Neutrophil (primary cell): ENCODE measurements around the gene HS3ST4.

Source experiments
- H3K27ac ChIP-seq: fragments of 200-600 bp; sonication (generic); 2 replicates; pipeline ENCODE4 v1.5.1; 2016; ENCODE audit warnings: mild to moderate bottlenecking, moderate library complexity
- H3K27me3 ChIP-seq: fragments of 200-600 bp; sonication (generic); 2 replicates; pipeline ENCODE4 v1.6.0; 2016; ENCODE audit warnings: mild to moderate bottlenecking
- H3K36me3 ChIP-seq: fragments of 200-600 bp; sonication (generic); 2 replicates; pipeline ENCODE4 v1.5.1; 2017
- H3K4me1 ChIP-seq, 2 experiments: fragments of 200-600 bp in 1 of 2; sonication (generic) in 1 of 2; 1 replicate in 1 of 2; 2 replicates in 1 of 2; pipeline versions ENCODE4 v1.5.1 to v1.6.1; 2013 to 2016; ENCODE audit warnings: low read depth in 1 of 2, low read length in 1 of 2, mild to moderate bottlenecking in 1 of 2, moderate library complexity in 1 of 2; ENCODE audit not compliant: control insufficient read depth in 1 of 2, insufficient read depth in 1 of 2
- H3K4me3 ChIP-seq, 2 experiments: fragments of 200-600 bp in 1 of 2; sonication (generic) in 1 of 2; 1 replicate in 1 of 2; 2 replicates in 1 of 2; pipeline ENCODE4 v1.5.1; 2013 to 2016; ENCODE audit warnings: low read depth in 1 of 2, low read length in 1 of 2, mild to moderate bottlenecking in 1 of 2, moderate library complexity in 1 of 2
- H3K9me3 ChIP-seq: fragments of 200-600 bp; sonication (generic); 2 replicates; pipeline ENCODE4 v1.5.1; 2016
- TF ChIP-seq, protein P1 (sequence below): fragments of 200-600 bp; sonication (generic); IDR thresholded peaks from 2 replicates; pipeline ENCODE4 v1.5.1; 2016; ENCODE audit warnings: antibody characterized with exemption

Gene HS3ST4

DNA sequence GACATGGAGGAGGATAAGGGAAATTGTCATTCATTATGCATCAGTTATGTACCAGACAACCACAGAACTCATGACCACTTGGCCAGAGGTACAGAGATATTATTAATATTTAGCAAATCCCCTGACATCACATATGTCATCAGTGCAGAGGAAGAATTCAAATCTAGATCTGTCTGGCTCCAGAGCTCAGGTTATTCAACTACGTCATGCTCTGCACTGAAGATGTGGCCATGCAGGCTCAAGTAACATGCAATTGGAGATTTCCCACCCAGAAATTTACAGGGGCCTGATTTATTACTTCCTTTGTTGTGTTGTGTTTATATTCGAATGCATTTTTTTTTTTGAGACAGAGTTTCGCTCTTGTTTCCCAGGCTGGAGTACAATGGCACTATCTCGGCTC is 224.3 kb downstream of the HS3ST4 start:
- TF ChIP-seq, protein P1, sequence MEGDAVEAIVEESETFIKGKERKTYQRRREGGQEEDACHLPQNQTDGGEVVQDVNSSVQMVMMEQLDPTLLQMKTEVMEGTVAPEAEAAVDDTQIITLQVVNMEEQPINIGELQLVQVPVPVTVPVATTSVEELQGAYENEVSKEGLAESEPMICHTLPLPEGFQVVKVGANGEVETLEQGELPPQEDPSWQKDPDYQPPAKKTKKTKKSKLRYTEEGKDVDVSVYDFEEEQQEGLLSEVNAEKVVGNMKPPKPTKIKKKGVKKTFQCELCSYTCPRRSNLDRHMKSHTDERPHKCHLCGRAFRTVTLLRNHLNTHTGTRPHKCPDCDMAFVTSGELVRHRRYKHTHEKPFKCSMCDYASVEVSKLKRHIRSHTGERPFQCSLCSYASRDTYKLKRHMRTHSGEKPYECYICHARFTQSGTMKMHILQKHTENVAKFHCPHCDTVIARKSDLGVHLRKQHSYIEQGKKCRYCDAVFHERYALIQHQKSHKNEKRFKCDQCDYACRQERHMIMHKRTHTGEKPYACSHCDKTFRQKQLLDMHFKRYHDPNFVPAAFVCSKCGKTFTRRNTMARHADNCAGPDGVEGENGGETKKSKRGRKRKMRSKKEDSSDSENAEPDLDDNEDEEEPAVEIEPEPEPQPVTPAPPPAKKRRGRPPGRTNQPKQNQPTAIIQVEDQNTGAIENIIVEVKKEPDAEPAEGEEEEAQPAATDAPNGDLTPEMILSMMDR: no peak
- Histone ChIP-seq H3K4me1 (no peaks in the 10 kb centered on the region), H3K27ac (no peak overlapping the region), H3K36me3 (no peaks in the 10 kb centered on the region), H3K27me3 (no peaks in the 10 kb centered on the region), H3K9me3 (no peaks in the 10 kb centered on the region), H3K4me3 (no peak overlapping the region)

DNA sequence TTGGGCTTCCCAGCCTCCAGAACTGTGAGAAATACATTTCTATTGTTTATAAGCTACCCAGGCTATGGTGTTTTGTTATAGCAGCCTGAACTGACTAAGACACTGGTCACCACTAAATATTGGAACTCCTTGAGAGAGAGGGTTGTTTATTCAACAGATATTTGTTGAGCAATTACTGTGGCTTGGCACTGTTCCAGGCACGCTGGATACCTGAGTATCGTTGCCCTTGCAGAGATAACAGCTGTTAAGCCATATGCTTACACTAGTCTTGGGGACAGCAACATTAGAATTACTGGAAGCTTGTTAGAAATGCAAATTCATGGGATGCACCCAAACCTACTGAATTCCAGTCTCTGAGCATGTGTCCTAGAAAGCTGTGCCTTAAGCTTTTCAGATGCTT is 230.7 kb downstream of the HS3ST4 start:
- H3K9me3 ChIP-seq: no peaks in the 10 kb centered on the region

DNA sequence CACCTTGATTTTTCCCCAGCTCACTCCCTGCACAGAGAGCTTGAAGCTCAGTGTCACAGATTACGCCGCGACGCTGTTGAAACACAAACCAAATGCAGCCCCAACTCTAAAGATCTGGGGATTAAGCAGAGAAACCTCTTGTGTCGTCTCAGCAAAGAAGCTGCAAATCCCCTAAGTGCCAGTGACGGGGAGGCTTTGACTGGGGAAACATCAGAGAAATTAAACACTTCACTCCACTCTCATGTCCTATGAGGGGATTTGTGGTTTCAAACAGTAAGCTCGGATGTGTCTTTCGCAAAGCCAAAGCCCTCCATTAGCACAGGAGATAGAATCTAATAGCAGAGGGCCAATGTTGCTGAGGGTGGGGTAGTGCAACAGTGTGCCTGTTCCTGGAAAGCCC is 233.7 kb downstream of the HS3ST4 start:
- Histone ChIP-seq H3K36me3 (no peaks in the 10 kb centered on the region), H3K9me3 (no peaks in the 10 kb centered on the region), H3K4me1 (no peaks in the 10 kb centered on the region), H3K27me3 (no peaks in the 10 kb centered on the region), H3K27ac (no peak overlapping the region), H3K4me3 (no peak overlapping the region)
- TF ChIP-seq, protein P1: no peak

More for the DNA sequence above, 230.7 kb downstream of the HS3ST4 start:
- Histone ChIP-seq H3K27me3 (no peaks in the 10 kb centered on the region), H3K4me3 (no peak overlapping the region), H3K27ac (no peak overlapping the region), H3K36me3 (no peaks in the 10 kb centered on the region), H3K4me1 (no peaks in the 10 kb centered on the region)
- TF ChIP-seq, protein P1: no peak

DNA sequence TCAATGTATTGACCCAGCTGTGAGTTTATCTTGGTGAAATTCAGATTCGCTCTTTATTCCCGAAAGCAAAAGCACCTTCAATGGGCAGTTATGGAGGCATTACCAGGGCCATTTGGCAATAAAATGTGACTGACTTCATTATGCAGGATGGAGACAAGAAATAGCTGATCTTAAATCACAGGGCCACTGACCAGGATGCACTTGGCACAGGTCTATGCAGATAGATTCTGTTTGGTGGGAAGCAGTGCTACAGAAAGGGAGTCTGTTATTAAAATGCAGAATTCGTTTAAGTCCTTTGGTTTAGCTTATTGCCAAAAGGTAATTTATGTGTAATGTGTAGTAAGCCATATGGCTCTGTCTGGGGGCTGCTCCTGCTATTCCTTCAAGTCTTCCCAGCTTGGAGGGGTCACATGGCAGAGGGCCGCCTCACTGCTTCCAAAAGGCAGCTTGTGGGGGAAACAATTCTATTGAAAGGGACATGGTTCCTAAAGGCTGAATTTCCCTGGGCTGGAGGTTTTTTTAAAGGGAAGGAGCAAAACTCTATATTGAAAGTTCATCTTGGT is 239.8 kb downstream of the HS3ST4 start:
- Histone ChIP-seq H3K4me1 (no peaks in the 10 kb centered on the region), H3K27ac (no peak overlapping the region), H3K27me3 (no peaks in the 10 kb centered on the region), H3K9me3 (no peaks in the 10 kb centered on the region), H3K36me3 (no peaks in the 10 kb centered on the region), H3K4me3 (no peak overlapping the region)
- TF ChIP-seq, protein P1: no peak

DNA sequence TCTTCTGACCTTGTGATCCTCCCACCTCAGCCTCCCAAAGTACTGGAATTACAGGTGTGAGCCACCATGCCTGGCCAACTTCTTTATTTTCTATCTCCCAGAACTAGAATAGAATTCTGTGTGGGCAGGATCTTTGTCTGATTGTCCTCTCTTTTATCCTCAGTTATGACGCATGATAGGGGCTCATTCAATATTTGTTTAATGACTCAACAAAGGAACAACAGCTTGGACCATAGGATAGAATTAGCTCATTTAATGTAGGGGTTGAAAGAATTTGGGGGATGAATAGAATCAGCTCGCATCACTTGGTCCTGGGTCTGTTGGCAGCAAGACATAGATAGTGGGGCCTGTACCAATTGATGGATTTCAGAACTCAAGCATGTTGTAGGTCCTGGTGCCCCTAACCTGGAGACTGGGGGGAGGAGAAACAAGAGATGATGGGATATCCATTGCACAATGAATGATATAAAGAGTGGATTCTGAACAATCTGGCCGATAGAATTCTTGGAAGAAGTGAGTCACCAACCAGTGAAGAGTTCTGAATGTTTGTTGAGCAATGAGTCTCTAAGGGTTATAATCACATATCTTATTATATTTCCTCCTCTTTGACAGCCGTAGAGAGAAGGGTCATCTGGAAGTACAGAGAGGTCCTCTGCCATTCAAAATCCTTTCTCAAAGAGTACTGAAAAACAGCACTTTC is 250.2 kb downstream of the HS3ST4 start:
- Histone ChIP-seq H3K27ac (no peak overlapping the region), H3K27me3 (no peaks in the 10 kb centered on the region), H3K4me1 (no peaks in the 10 kb centered on the region), H3K9me3 (no peaks in the 10 kb centered on the region), H3K4me3 (no peak overlapping the region), H3K36me3 (no peaks in the 10 kb centered on the region)
- TF ChIP-seq, protein P1: no peak
